Fibroblast of skin of back (primary cell): ENCODE data around the gene ZNF398.
A peak's percentile ranks its signal among the peaks of the same experiment; 100 is the strongest.
"Not testable (repeated sequence)": the region's sequence is repeated elsewhere in the genome, so short reads cannot be mapped to it uniquely, and the experiment has no call there.

ENCODE experiments used
- DNase-seq: peaks from one replicate; pipeline ENCODE4 v3.0.0-alpha.2; 2013

The ZNF398 gene

DNA sequence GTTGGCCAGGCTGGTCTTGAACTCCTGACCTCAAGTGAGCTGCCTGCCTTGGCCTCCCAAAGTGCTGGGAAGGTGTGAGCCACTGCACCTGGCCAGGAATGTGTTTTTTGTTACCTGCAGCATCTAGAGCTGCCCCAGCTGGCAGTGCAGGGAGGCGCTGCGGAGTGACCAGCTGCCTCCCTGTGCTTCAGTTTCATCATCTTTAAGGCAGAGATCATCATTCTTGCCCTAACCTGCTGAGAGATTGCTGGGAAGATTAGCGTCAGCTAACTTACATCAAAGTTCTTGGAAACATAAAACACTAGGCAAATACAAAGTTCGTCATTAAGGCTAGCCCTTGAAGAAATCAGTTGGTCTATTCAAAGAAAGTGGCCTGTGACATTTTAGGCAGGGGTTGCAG is 50.4 kb downstream of the ZNF398 start:
- no peak for DNase-seq

- no peak for DNase-seq
Observed at GRCh38 chr7:149198161-149198816, 51.0 kb downstream of the ZNF398 start.

GRCh38 chr7:149199234-149199995 is 52.2 kb downstream of the ZNF398 start:
- DNase-seq, result peak; percentile 22

GRCh38 chr7:149202831-149203231 is 55.6 kb downstream of the ZNF398 start:
- DNase-seq, result no peak

- no peak for DNase-seq
Observed at GRCh38 chr7:149205690-149206381, 58.6 kb downstream of the ZNF398 start.

DNA sequence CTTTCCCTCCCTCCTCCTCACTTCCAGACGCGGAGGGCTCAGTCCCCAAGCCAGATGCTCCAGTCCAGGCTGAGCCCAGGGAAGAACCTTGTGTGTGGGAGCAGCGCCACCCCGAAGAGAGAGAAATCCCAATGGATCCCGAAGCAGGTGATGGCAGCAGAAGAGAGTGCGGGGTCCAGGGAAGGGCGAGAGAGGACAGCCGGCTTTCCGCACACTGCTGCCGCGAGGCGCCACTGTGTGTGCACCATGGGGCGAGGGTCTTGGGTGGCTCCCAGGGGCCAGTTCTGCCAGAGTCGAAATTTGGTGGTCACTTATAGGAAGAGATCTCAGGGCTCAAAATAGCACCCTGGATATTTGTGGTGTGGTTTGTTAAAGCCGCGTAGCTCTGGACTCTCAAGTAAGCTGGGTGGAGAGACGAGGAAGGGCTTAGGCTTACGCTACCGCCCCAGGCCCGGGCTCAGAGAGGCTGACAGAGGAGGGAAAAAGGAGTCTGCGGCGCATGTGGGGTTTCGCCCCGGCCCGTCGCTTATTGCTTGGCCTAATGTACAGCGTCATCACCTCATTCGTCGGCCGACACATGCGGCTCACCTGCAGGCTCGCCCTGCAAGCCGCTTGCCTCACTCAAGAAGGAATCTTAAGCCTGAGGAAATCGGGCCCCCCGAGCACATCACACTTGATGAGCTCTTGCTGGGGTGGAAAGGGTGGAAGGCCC is 60.2 kb downstream of the ZNF398 start:
- no peak for DNase-seq

DNA sequence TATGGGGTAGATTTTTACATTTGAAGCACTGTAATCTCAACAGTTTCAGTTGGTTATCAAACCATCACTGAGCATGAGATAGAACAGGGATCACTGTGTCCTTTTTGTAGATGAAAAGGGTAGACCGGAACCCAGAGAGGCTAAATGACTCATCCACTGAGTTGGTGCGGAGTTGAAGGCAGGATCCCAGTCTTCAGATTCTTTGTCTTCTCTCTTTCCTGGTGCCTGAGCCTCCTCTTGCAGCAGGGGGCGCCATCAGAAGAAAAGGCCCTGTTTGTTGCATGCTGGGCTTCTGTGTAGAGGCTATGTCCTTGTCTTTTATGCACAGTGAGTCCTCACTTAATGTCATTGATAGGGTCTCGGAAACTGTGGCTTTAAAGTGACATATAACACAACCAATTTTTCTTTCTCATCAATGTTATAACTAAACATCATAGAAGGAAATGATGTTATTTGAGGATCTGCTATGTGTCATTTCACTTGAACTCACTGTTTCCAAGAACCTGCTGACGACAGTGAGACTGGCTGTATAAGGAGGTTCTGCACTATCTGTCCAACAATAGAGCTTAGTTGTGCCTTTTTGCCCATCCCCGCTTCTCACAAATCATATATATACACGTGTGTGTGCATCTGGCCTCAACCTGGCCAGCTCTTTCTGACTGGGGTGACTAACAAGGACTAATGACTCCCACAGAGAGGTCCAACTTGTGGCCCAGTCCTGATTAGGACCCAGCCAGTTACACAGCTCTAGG is 62.4 kb downstream of the ZNF398 start:
- DNase-seq, result peak; percentile 64

- no peak for DNase-seq
Observed at GRCh38 chr7:149210551-149210950, 63.3 kb downstream of the ZNF398 start.

GRCh38 chr7:149214020-149214720 is 66.9 kb downstream of the ZNF398 start:
- no peak for DNase-seq

DNA sequence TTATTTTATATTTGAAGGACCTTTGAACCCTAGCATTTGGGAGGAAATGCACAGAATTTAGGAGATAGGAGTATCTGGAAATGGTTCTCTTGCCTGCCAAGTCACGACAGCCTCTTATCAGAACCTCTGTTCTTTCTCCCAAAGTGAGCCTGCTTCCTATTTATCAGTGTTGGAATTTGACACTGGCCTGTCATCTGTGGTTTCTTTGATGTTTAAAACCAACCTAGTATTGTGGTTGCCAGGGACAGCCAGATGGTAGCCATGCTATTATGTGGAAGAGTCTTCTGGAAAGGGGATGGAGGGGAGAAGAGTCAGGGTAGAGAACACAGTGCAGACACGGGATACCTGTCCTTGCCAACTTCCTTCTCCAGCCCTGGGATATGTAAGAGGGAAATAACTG is 69.1 kb downstream of the ZNF398 start:
- no peak for DNase-seq

GRCh38 chr7:149217570-149217969 is 70.3 kb downstream of the ZNF398 start:
- no peak for DNase-seq

DNA sequence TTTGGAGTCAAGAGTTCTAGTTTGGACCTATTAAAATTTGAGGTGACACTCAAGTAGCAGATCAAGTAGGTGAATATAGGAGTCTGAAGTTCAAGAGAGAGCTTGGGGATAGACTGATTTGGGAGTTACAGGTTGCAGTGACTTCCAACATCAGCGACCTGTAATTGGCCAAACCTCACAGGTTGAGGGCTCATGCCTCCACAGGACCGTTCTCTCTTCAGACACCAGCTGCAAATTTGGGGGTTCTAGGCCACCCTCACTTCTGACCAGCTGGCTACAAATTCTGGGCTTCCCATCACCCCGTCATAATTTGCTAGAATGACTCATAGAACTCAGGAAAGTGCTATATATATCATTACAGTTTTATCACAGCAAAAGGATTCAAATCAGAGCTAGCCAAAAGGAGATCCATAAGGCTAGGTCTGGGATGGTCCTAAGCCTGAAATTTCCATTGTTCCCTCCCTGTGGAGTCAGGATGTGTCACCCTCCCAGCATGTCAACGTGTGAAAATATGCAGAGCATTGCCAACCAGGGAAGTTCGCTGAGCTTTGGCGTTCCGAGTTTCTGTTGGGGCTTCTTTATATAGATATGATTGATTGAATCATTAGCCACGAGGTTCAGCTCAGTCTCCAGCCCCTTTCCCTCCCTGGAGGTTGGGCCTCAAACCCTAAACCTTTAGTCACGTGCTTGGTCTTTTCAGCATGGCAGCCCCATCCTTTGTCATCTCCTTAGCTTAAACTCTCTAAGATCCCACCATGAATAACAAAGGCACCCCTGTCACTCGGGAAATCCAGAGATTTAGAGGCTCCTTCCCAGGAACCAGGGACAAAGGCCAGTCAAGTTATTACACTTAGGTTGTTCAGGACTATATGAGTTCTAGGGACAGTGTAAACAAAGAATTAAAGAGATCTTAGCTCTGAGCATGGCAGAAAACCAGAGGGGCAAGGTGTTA is 71.5 kb downstream of the ZNF398 start:
- peak; percentile 34 for DNase-seq

GRCh38 chr7:149220534-149220933 is 73.3 kb downstream of the ZNF398 start:
- peak; percentile 71 for DNase-seq

GRCh38 chr7:149223176-149223575 is 75.9 kb downstream of the ZNF398 start:
- no peak for DNase-seq

- no peak for DNase-seq
Observed at GRCh38 chr7:149223761-149224160, 76.5 kb downstream of the ZNF398 start.

DNA sequence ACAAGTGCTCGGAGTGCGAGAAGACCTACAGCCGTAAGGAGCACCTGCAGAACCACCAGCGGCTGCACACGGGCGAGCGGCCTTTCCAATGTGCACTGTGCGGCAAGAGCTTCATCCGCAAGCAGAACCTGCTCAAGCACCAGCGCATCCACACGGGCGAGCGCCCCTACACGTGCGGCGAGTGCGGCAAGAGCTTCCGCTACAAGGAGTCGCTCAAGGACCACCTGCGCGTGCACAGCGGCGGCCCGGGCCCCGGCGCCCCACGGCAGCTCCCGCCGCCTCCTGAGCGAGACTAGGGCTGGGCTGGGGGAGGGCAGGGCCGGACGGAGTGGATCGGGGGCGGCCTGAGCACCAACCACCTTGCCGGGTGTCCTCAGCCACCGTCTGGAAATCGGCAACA is 77.1 kb downstream of the ZNF398 start:
- DNase-seq, result no peak

DNA sequence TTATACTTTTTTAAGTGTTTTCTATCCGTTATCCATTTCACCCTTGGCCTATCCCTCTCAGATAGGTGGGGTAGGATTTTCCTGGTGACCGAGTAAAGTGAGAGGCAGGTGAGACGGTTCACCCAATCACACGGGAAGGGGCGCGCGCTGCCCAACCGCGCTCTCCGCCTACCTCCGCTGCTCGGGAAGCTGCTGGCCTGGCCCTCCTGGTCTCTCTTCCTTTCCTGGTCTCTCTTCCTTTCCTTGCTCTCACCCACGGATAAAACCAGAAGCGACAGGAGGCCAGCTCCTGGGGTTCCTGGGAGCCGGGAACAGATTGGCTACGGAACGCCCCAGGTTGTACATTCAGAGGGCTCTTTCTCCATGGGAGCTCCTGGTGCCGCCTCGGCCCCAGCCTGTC is 77.9 kb downstream of the ZNF398 start:
- no peak for DNase-seq

- no peak for DNase-seq
Observed at GRCh38 chr7:149225656-149226055, 78.4 kb downstream of the ZNF398 start.

GRCh38 chr7:149226366-149226765 is 79.1 kb downstream of the ZNF398 start:
- DNase-seq, result not testable (repeated sequence)

GRCh38 chr7:149226840-149227494 is 79.7 kb downstream of the ZNF398 start:
- DNase-seq, result no peak
